Stimulated activated naive CD8-positive, alpha-beta T cell treated with anti-CD3 and anti-CD28 coated beads, Interleukin-15, Interleukin-2, amounts not matched to agents 100 U/mL and 50 U/mL, for 24 hours (primary cell): ENCODE results near the gene MANBA.
A peak's percentile ranks its signal among the peaks of the same experiment; 100 is the strongest.
"Not testable (repeated sequence)": the region's sequence is repeated elsewhere in the genome, so short reads cannot be mapped to it uniquely, and the experiment has no call there.

Source experiments
- ATAC-seq: fragments of 150-1000 bp; cut with Tn5 transposase; one replicate; pipeline ENCODE4 v1.10.0; 2021
- DNase-seq: peaks from one replicate; pipeline ENCODE4 v3.0.0; 2021

MANBA gene

GRCh38 chr4:102619776-102620631 lies 140.8 kb downstream of the MANBA start:
- peak; percentile 83 for ATAC-seq
- not testable (repeated sequence) for DNase-seq

DNA sequence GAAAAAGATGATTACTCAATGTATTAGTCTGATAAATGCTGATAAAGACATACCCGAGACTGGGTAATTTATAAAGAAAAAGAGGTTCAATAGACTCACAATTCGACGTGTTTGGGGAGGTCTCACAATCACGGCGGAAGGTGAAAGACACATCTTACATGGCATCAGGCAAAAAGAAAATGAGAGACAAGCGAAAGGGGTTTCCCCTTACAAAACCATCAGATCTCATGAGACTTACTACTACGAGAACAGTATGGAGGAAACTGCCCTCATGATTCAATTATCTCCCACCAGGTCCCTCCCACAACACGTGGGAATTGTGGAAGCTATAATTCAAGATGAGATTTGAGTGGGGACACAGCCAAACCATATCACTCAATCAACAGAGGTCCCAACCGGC lies 141.7 kb downstream of the MANBA start:
- DNase-seq, ATAC-seq: not testable (repeated sequence)

- DNase-seq = no peak
- no peak for ATAC-seq
Observed at GRCh38 chr4:102616636-102617035, 144.1 kb downstream of the MANBA start.

DNA sequence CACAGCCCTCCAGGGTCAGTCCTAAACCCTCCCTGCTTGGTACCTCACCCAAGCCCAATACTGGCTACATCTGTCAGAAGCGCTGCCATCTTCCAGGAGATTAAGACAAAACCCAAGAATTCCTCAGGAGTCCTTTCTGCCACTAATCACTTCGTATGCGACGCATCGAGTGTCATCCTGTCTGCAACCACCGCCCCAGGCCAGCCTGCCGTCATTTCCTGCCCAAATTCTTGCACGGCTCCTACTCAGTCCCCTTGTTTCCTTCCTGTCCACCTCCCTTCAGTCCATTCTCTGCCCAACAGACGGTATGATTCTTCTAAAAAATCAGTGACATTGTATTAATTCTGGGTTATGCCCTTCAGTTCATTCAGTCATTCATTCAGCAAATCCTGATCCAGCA lies 146.0 kb downstream of the MANBA start:
- ATAC-seq (no peak), DNase-seq (no peak)

- DNase-seq (no peak), ATAC-seq (peak; percentile 84)
Observed at GRCh38 chr4:102612824-102613366, 147.9 kb downstream of the MANBA start.

- no peak for ATAC-seq
- no peak for DNase-seq
Observed at GRCh38 chr4:102612210-102612609, 148.6 kb downstream of the MANBA start.

- ATAC-seq = no peak
- DNase-seq = no peak
Observed at GRCh38 chr4:102610476-102610875, 150.3 kb downstream of the MANBA start.

- ATAC-seq (no peak), DNase-seq (no peak)
Observed at GRCh38 chr4:102610007-102610406, 150.8 kb downstream of the MANBA start.

- ATAC-seq (peak; percentile 37), DNase-seq (no peak)
Observed at GRCh38 chr4:102608190-102608589, 152.6 kb downstream of the MANBA start.

DNA sequence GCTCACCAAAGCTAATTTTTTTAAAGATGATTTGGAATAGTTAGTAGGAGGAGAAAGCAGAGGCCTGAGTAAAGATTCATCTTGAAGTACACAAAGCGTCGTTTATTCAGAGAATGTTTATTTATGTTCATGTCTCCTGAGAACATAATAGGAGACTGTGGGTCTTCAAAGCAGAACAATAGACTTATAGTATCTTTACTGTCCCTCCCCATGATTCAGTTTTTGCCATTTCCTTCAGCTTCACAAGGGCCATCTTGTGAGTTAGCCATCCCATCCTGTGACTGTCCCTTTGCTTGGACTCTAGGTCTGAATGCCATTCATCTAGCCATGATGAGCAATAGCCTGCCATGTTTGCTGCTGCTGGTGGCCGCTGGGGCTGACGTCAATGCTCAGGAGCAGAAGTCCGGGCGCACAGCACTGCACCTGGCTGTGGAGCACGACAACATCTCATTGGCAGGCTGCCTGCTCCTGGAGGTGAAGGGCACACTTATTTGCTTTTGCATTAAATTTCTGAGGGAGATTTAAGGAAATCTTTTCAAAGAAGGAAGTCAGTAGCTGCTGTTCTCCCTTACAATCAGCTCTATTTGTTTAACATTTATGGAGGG lies 153.8 kb downstream of the MANBA start:
- no peak for ATAC-seq
- DNase-seq = no peak

DNA sequence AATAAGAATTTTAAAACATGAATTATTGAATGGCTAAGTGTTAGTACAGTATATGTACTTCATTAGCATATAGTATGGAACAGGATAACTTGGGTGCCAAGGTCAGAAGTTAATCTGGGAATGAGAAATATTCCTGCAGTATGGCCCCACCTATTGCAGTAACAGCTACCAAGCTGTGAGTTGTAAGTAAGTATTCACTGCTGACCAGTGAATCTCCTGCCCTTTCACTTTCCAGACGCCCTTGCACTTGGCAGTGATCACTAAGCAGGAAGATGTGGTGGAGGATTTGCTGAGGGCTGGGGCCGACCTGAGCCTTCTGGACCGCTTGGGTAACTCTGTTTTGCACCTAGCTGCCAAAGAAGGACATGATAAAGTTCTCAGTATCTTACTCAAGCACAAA lies 154.5 kb downstream of the MANBA start:
- no peak for ATAC-seq
- no peak for DNase-seq

DNA sequence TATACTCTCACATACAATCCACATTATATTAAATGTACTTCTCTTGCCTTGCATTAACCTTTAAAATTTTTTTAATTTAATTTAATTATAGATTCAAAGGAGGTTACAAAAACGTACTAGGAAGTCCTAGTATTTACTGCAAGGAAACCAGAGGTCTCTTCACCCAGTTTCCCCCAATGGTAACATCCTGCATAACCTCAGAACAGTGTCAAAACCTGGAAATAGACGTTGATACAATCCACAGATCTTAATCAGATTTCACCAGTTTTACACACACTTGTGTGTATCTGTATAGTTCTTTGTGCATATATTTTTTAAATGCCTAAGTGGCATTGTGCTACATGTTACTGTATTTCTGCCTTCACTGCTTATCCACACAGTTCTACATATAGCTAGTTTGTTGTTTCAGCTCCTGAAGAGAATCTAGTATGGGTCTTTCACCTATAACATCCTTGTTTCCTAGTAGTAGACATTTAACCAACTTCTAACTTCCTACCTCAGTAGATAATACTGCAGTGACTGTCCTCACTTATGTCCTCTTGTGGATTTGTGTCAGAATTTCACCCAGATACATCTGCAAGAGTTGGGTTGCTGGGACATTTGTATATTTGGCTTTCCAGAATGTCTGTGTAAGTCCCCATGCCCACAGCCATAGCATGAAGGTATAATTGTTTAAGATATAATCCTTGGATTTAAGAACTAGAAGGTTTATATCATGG lies 156.4 kb downstream of the MANBA start:
- DNase-seq = no peak
- ATAC-seq = no peak

DNA sequence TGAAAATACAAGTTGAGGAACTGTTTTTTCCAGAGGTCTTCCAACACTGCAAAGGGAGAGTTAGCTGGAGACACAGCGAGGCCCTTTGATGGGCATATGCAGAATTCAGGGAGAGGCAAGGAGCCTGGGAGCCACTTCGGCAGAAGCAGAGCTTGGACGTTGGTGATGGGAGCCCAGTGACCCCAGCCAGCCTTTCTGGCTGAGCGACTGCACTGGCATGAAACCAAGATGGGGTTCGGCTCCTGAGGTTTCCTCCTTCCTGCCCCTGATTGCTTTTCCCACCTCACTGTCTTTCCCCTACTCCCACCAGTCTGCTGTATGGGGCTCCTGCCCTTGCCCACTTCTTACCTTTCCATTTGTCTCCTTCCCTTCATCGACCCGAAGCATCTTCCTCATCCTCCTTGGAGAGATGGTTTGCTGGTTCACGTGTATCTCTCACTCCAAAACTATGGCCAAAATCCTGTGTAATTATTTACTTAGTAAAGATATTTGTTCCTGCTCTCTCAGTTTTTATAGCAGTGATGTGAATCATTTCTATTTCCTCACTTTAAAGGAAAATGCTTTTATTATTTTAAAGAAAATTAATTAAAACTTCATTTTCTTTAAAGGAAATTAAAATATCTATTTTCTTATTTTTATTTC lies 159.1 kb downstream of the MANBA start:
- DNase-seq (no peak), ATAC-seq (no peak)

DNA sequence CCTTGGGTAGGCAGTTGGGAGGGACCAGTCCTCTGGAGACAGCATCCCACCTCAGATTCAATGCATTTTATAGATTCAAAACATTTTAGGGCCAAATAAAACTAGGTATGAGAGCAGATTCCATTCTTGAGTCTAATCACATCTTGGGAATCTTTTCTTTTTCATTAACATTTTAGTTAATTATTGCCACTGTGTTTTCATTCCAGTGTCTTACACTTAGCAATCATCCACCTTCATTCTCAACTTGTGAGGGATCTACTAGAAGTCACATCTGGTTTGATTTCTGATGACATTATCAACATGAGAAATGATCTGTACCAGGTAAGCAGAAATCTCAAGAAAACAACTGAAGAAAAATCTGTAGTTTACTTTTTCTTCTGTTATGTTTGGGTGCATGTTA lies 160.1 kb downstream of the MANBA start:
- DNase-seq (no peak), ATAC-seq (no peak)

- ATAC-seq (no peak), DNase-seq (no peak)
Observed at GRCh38 chr4:102599886-102600285, 160.9 kb downstream of the MANBA start.

- no peak for DNase-seq
Observed at GRCh38 chr4:102599455-102599854, 161.3 kb downstream of the MANBA start.

GRCh38 chr4:102598762-102599374 lies 161.9 kb downstream of the MANBA start:
- DNase-seq = peak; percentile 24
- peak; percentile 74 for ATAC-seq

More at GRCh38 chr4:102599455-102599854, 161.3 kb downstream of the MANBA start:
- ATAC-seq = no peak

GRCh38 chr4:102598086-102598761 lies 162.5 kb downstream of the MANBA start:
- ATAC-seq (peak; percentile 79), DNase-seq (no peak)

GRCh38 chr4:102596532-102596931 lies 164.2 kb downstream of the MANBA start:
- ATAC-seq = no peak
- DNase-seq = no peak

GRCh38 chr4:102594000-102594399 lies 166.8 kb downstream of the MANBA start:
- no peak for ATAC-seq
- no peak for DNase-seq

DNA sequence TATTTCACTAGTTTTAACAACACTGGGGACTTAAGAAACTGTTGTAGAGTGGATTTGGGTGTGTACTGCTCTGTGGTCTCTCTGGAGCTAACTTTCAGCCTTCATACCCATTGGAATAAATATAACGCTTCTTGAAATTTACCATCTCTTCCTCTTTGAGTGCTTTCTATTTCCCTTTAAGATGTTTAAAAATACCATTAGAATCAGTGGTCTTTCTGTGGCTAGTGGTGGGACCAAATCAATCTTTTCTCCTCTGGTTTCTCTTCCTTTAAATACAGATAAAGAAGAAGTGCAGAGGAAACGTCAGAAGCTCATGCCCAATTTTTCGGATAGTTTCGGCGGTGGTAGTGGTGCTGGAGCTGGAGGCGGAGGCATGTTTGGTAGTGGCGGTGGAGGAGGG lies 167.6 kb downstream of the MANBA start:
- no peak for DNase-seq
- no peak for ATAC-seq
